CD4-positive, alpha-beta T cell (primary cell): ENCODE measurements around the gene PCDHGB5. TPM values are rescaled to one million over a fixed set of nuclear protein-coding genes. Genes with fewer than 3 reads are reported as not detected.

ENCODE experiments used
- ATAC-seq: fragments of 200-7000 bp; cut with Tn5 transposase; one replicate; pipeline ENCODE4 v1.10.0; 2022; ENCODE audit warnings: mild to moderate bottlenecking; ENCODE audit not compliant: poor library complexity
- CTCF ChIA-PET: fragments of 350-600 bp; sonication (Branson Sonifier 250); formaldehyde crosslinking; loops from one replicate; lab custom pipeline; 2021; ENCODE audit warnings: antibody characterized with exemption, inconsistent platforms; lab: Charles Lee
- POLR2A ChIA-PET: fragments of 350-600 bp; sonication (Branson Sonifier 250); formaldehyde crosslinking; loops from one replicate; lab custom pipeline; 2021; ENCODE audit warnings: antibody characterized with exemption, inconsistent platforms; lab: Charles Lee
- DNase-seq, 14 experiments: peaks; one replicate each; pipeline ENCODE4 v3.0.0-alpha.2; 2013 to 2020; ENCODE audit warnings: mixed read lengths in 2 of 14
- H3K27ac ChIP-seq, 2 donors: one replicate each; pipeline versions ENCODE4 v1.5.1 to v1.7.0; 2013; ENCODE audit warnings: low read length in 2 of 2, low read depth in 1 of 2, mild to moderate bottlenecking in 1 of 2
- H3K27me3 ChIP-seq, 2 experiments: 1 replicate in 1 of 2; 2 replicates in 1 of 2; pipeline versions ENCODE4 v1.6.1 to v1.7.0; 2013; ENCODE audit warnings: low read length in 2 of 2, control low read depth in 1 of 2, mild to moderate bottlenecking in 1 of 2, moderate library complexity in 1 of 2; ENCODE audit not compliant: insufficient read depth in 2 of 2, control insufficient read depth in 1 of 2
- H3K36me3 ChIP-seq: one replicate; pipeline ENCODE4 v1.6.1; 2013; ENCODE audit warnings: low read length, control low read depth; ENCODE audit not compliant: insufficient read depth
- H3K4me1 ChIP-seq: one replicate; pipeline ENCODE4 v1.6.1; 2013; ENCODE audit warnings: low read length, control low read depth; ENCODE audit not compliant: insufficient read depth
- H3K4me3 ChIP-seq: one replicate; pipeline ENCODE4 v1.5.1; 2013; ENCODE audit warnings: mild to moderate bottlenecking, low read length, moderate library complexity
- H3K9me3 ChIP-seq, 2 experiments: 1 replicate in 1 of 2; 2 replicates in 1 of 2; pipeline versions ENCODE4 v1.6.1 to v1.7.0; 2013; ENCODE audit warnings: low read length in 2 of 2, mild to moderate bottlenecking in 2 of 2, control low read depth in 1 of 2, moderate library complexity in 1 of 2; ENCODE audit not compliant: control insufficient read depth in 1 of 2, insufficient read depth in 1 of 2
- H3K27ac Mint-ChIP-seq: one replicate; pipeline ENCODE4 v1.8.0; 2020; ENCODE audit warnings: mixed read lengths
- H3K27me3 Mint-ChIP-seq: one replicate; pipeline ENCODE4 v1.8.0; 2021; ENCODE audit warnings: mixed read lengths
- H3K36me3 Mint-ChIP-seq: one replicate; pipeline ENCODE4 v1.8.0; 2021; ENCODE audit warnings: low read depth, mixed read lengths
- H3K4me1 Mint-ChIP-seq: one replicate; pipeline ENCODE4 v1.8.0; 2021; ENCODE audit warnings: low read depth, mixed read lengths
- H3K4me3 Mint-ChIP-seq: one replicate; pipeline ENCODE4 v1.8.0; 2020; ENCODE audit warnings: mild to moderate bottlenecking, mixed read lengths
- H3K9me3 Mint-ChIP-seq: one replicate; pipeline ENCODE4 v1.8.0; 2020; ENCODE audit warnings: mixed read lengths
- intact Hi-C, 2 experiments: fragments of 100-400 bp; cut with DNase I in 1 of 2; cut with micrococcal nuclease in 1 of 2; formaldehyde crosslinking; loops; one replicate each; pipeline versions ENCODE4 v1.15.1 to v1.9.0; 2023 to 2025; cut with DNase I, micrococcal nuclease
- total RNA-seq, 174 experiments: library from RNA in 2 of 174; stranded (reverse) in 2 of 174; gene quantifications; one replicate each; pipeline ENCODE4 v1.2.3 and lab custom pipeline; 2021 to 2026
- TF ChIP-seq, protein P1 (sequence below): fragments of 200-600 bp; IDR thresholded peaks from one replicate; pipeline ENCODE4 v1.8.0; 2022; ENCODE audit warnings: antibody characterized with exemption, mild to moderate bottlenecking

The PCDHGB5 gene
- total RNA-seq, 2 experiments from 2014 or later: 0.14 to 0.20 TPM

DNA sequence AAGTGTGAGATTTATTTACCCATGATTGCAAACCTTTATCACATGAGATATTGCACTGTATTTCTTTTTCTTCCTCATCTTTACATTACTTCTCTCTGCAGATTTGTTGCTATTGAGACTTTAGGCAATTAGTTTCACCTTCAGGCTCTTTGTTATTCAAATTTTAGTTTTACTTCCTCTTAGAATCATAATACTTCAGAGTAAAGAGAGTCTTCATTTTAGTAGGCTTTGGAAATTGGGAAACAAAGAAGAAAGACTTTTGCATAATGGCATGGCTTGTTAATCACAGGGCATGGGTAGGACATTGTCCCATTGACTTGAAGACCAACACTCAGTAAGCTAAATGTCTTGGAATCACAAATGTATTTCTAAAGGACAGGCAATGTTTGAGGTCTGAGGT, 35.0 kb upstream of the PCDHGB5 start:
- Histone ChIP-seq H3K27ac (no peak overlapping the region), H3K36me3 (no peaks in the 10 kb centered on the region), H3K4me3 (no peak overlapping the region), H3K9me3 (peaks cover 52 to 56% of the 10 kb centered on the region in 2 experiments), H3K4me1 (peaks cover 3% of the 10 kb centered on the region), H3K27me3 (peaks cover 55 to 87% of the 10 kb centered on the region in 2 experiments)
- H3K9me3 Mint-ChIP-seq: peaks cover 29% of the 10 kb centered on the region
- peaks cover 6% of the 10 kb centered on the region for H3K4me1 Mint-ChIP-seq
- DNase-seq (no peak), ATAC-seq (no peak)
- peaks cover 39% of the 10 kb centered on the region for H3K36me3 Mint-ChIP-seq
- H3K4me3 Mint-ChIP-seq: no peak overlapping the region
- CTCF ChIA-PET: no interaction called here
- intact Hi-C loops: loop anchor here (10.0 kb wide), 2 partner anchors 52 to 138 kb away; partner anchors contain the start of genes PCDHB14 (in 1 of the 2), PCDHGA10 (in 1 of the 2) and PCDHGB7 (in 1 of the 2)
- no peak overlapping the region for H3K27ac Mint-ChIP-seq
- TF ChIP-seq, protein P1, sequence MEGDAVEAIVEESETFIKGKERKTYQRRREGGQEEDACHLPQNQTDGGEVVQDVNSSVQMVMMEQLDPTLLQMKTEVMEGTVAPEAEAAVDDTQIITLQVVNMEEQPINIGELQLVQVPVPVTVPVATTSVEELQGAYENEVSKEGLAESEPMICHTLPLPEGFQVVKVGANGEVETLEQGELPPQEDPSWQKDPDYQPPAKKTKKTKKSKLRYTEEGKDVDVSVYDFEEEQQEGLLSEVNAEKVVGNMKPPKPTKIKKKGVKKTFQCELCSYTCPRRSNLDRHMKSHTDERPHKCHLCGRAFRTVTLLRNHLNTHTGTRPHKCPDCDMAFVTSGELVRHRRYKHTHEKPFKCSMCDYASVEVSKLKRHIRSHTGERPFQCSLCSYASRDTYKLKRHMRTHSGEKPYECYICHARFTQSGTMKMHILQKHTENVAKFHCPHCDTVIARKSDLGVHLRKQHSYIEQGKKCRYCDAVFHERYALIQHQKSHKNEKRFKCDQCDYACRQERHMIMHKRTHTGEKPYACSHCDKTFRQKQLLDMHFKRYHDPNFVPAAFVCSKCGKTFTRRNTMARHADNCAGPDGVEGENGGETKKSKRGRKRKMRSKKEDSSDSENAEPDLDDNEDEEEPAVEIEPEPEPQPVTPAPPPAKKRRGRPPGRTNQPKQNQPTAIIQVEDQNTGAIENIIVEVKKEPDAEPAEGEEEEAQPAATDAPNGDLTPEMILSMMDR: no peak
- peaks cover 89% of the 10 kb centered on the region for H3K27me3 Mint-ChIP-seq
- POLR2A ChIA-PET: no interaction called here

DNA sequence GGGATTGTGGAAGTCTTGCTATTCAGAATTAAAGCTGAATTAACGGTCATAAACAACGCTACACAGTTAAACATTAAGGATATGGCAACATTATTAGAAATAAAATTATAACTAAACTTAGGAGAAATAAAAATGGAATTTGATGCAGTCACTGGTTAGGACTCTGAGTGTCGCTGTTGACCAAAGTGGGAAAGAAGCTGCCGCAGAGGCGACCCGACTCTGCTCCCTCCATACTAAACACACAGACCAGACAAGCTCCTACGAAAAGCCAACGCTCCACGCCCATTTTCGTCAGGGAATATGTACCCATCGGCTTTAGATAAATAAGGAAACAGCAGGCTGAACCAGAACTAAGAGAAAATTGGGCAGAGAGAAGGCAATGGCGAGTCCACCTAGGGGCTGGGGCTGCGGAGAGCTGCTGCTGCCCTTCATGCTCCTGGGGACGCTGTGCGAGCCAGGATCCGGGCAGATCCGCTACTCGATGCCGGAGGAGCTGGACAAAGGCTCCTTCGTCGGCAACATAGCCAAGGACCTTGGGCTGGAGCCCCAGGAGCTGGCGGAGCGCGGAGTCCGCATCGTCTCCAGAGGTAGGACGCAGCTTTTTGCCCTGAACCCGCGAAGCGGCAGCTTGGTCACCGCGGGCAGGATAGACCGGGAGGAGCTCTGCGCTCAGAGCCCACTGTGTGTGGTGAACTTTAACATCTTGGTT, 33.6 kb upstream of the PCDHGB5 start, which contains the start of gene PCDHGA5:
TSS of gene PCDHGA5 (plus strand) at position 211 of the 709 bp plus-strand sequence. CDS start at position 380, 169 bp downstream.
- ChIA-PET POLR2A (interaction anchor here (0.9 kb wide), 1 partner anchor 49 kb away, joined by 3 read pairs; the partner anchor contains the start of gene PCDHGA10), CTCF (interaction anchor here (0.9 to 1.4 kb wide), 2 partner anchors 33 to 57 kb away, joined by 4 to 6 read pairs; partner anchors contain the start of genes PCDHGA11 and PCDHGB5)
- intact Hi-C loops: loop anchor here (10.0 kb wide), 2 partner anchors 51 to 139 kb away; partner anchors contain the start of genes PCDHB14 (in 1 of the 2), PCDHGA10 (in 1 of the 2) and PCDHGB7 (in 1 of the 2)
- TF ChIP-seq, protein P1: no peak
- peaks cover 28% of the 10 kb centered on the region for H3K9me3 Mint-ChIP-seq
- Histone ChIP-seq H3K27ac (no peak within 1 kb of the TSS), H3K36me3 (no peaks in the 10 kb centered on the region), H3K27me3 (peaks cover 60 to 84% of the 10 kb centered on the region in 2 experiments), H3K9me3 (peaks cover 52 to 56% of the 10 kb centered on the region in 2 experiments), H3K4me1 (peaks cover 3% of the 10 kb centered on the region), H3K4me3 (no peak within 1 kb of the TSS)
- no peak for DNase-seq
- H3K36me3 Mint-ChIP-seq: peaks cover 39% of the 10 kb centered on the region
- ATAC-seq: no peak
- H3K4me3 Mint-ChIP-seq: no peak within 1 kb of the TSS
- peaks cover 6% of the 10 kb centered on the region for H3K4me1 Mint-ChIP-seq
- peaks cover 89% of the 10 kb centered on the region for H3K27me3 Mint-ChIP-seq
- H3K27ac Mint-ChIP-seq: no peak within 1 kb of the TSS

DNA sequence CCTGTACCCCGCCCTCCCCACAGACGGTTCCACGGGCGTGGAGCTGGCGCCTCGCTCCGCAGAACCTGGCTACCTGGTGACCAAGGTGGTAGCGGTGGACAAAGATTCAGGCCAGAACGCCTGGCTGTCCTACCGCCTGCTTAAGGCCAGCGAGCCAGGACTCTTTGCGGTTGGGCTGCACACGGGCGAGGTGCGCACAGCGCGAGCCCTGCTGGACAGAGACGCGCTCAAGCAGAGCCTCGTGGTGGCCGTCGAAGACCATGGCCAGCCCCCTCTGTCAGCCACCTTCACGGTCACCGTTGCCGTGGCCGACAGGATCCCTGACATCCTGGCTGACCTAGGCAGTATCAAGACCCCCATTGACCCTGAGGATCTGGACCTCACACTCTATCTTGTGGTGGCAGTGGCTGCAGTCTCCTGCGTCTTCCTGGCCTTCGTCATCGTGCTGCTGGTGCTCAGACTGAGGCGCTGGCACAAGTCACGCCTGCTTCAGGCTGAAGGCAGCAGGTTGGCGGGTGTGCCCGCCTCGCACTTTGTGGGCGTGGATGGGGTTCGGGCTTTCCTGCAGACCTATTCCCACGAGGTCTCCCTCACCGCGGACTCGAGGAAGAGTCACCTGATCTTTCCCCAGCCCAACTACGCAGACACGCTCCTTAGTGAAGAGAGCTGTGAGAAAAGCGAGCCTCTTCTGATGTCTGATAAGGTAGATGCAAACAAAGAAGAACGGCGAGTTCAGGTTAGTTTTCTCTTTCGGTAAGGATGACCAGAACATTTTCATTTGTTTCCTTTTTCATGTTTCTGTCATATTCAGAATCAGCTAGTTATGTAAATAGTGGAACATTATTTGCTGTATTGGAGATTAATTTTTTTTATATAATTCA, 31.5 kb upstream of the PCDHGB5 start:
- Mint-ChIP-seq H3K4me1 (peaks cover 11% of the 10 kb centered on the region), H3K9me3 (peaks cover 25% of the 10 kb centered on the region), H3K4me3 (no peak overlapping the region), H3K36me3 (peaks cover 36% of the 10 kb centered on the region), H3K27me3 (peaks cover 89% of the 10 kb centered on the region), H3K27ac (no peak overlapping the region)
- DNase-seq (no peak), ATAC-seq (no peak)
- POLR2A ChIA-PET: no interaction called here
- Histone ChIP-seq H3K4me3 (no peak overlapping the region), H3K36me3 (no peaks in the 10 kb centered on the region), H3K9me3 (peaks cover 38 to 55% of the 10 kb centered on the region in 2 experiments), H3K4me1 (peaks cover 8% of the 10 kb centered on the region), H3K27ac (no peak overlapping the region), H3K27me3 (peaks cover 62 to 79% of the 10 kb centered on the region in 2 experiments)
- intact Hi-C loops: loop anchor here (10.0 kb wide), 2 partner anchors 49 to 141 kb away; partner anchors contain the start of genes PCDHB14 (in 1 of the 2), PCDHGA10 (in 1 of the 2) and PCDHGB7 (in 1 of the 2)
- TF ChIP-seq, protein P1: no peak
- CTCF ChIA-PET: no interaction called here
